HG03469 (cell line): ENCODE results near the gene TEKTIP1.

Experiments
- ATAC-seq: cut with Tn5 transposase; IDR thresholded peaks from one replicate; pipeline ENCODE4 v1.9.1; 2021; ENCODE audit warnings: mild to moderate bottlenecking, moderate library complexity, moderate number of reproducible peaks; ENCODE audit not compliant: unreplicated experiment

The TEKTIP1 gene

DNA sequence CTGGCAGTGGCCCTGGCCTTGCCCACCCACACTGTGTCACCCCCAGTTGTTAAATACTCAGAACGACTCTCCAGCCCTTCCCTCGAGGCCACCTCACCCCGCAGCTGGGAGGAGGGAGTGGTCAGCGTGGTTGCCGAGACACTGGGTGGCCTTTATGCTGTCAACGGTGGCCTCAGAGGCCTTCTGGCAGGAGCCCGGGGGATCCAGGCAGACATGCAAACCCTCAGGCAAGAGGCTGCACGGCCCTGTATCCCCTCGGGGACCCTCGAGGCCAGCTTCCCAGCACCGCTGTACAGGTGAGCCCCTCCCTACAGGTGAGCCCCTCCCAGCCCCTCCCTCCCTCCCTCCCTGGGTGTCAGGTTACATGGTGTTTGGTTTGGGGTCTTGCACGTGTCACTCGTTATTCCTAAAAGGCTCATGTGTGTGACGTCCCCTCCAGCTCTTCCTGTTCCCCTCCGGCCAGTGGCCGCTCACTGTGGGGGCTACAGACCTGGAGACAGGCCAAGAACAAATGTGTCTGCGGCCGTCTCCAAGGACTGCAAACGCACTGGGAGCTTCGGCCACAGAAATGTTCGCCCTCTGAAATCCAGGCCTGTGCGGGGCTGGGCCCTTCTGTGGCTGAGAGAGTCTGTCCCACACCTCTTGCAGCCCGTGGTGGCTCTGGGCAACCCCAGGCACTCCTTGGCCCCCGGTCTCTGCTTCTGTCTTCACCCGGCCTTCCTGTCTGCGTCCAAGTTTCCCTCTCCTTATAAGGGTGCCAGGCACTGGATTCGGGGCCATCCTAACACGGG is at the start of gene TEKTIP1:
Gene TEKTIP1 (plus strand): TSS at position 210 of the 791 bp plus-strand sequence. CDS start 4 bp downstream, at position 214.
- no peak for ATAC-seq

DNA sequence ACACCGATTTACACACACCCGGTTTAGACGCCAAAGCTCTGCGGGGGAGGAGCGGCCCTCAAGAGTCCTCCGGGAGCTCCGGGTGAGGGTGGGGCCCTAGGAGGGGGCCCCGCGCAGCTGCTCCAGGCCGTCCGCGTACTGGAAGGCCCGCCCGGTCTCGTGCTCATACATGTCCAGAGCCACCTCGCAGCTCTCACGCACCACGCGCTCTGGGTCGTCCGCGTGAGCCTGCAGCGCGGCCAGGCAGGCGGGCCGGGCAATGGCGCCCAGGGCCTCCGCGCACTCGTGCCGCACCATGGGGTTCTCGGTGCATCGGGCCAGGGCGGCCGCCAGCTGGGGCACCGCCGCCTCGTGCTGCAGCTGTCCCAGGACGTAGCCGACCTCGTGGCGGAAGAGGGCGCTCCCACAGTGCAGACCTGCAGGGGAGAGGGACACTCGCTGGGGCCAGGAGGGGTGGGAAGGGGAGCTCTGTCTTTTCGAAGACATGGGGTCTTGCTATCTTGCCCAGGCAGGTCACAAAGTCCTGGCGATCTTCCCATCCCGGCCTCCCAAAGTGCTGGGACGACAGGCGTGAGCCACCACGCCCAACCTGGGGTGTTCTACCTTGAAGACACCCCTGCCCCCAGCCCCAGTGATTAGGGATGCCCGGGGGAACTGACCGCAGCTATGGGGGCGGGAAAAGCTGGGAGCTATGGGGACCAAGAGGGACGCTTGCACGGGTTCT is 47.4 kb upstream of the TEKTIP1 start:
- ATAC-seq, result no peak

DNA sequence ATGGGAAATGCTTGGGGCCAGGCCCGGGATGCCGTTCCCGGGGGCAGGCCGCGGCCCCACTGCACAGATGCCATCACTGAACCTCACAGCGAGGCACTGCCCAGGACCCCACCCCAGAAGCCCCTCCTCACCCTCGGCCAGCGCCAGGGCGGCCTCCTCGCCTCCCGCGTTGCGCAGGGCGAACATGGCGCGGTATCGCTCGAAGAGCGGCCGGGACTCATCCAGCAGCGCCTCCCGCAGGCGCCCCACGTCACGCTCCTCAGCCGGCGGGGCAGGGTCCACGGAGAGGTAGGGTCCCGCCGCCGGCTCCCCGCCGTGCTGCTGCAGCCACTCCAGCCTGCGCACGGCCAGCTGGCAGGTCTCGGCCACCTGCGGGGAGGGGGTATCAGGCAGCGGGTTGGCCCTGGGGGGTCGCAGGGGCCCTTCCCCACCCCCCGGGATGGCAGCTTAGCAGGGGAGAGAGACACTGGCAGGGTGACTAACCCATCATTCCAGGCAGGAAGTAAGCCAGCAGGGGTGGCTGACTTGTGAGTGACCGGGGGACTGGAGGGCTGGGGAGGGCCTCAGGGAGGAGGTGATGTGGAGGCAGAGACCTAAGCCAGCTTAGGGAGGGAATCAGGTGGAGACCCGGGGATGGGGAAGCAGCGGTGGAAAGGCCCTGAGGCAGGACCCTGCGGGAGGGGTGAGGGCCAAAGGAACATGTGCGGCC is 46.7 kb upstream of the TEKTIP1 start:
- no peak for ATAC-seq

DNA sequence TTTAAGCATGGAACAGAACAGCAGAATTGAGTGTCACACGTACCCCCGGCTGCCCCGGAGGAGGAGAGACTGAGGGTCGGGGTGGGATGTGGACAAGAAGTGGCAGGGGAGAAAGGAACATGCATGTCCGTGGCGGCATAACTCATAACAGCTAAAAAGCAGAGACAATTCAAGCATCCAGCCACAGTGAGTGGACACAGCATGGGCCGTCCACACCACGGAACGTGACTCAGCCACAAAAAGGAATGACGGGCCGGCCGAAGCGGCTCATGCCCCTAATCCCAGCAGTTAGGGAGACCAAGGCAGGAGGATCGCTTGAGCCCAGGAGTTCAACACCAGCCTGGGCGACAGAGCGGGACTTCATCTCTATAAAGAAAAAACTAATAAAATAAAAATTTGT is 46.1 kb upstream of the TEKTIP1 start:
- no peak for ATAC-seq

DNA sequence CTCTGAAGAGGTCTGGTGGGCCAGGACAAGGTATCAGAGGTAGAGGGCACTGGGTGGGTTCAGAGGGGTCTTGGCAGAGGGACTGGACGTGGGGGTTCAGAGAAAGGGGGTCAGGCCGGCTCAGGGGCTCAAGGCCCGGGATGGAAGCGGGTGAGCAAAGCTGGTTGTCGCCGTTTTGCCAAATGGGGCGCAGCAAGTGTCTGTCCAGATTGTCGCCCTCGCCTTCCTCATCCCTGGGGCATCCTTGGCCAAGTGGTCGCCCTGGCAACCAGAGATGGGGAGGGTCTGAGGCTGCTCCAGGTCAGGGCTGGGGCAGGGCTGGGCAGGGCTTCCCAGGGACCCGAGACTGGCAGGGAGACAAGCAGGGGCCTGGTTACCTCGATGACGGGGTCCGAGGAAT is 45.3 kb upstream of the TEKTIP1 start:
- ATAC-seq, result no peak

DNA sequence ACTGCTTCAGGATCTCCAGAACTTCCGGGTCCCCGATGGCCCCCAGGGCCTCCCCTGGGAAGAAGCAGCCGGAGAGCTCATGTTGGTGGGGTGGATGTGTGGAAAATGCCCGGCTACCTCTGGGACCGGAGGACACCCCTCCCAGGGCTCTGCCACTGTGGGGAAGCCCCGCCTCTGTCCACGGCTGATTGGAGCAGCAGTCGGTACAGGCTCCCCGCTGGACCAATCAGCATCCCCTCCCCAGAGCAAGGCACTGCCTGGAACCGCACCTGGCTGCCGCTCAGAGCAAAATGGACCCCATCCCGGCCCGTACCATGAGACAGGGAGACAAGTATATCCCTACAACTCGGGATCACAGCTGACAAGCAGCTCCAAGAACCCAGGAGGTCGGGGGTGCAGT is 44.9 kb upstream of the TEKTIP1 start:
- no peak for ATAC-seq

DNA sequence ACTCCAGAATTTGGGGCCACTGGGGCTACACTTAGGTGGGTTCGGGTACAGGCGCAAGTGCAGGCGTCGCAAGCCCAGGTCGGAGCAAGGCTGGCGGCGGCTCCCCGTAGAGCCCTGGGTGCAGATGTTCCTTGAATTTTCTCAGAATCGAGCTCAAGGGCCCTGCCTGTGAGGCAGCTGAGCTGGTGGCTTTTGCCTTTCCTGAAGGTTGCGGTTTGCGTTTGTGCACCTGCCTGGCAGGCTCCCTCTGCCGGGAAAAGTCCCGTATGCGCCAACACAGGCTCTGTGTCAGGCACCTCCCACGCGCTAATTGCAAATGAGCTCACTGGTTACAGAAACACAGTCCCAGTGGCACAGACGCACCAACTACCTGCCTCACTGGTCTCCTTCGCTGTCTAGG is 44.4 kb upstream of the TEKTIP1 start:
- no peak for ATAC-seq

DNA sequence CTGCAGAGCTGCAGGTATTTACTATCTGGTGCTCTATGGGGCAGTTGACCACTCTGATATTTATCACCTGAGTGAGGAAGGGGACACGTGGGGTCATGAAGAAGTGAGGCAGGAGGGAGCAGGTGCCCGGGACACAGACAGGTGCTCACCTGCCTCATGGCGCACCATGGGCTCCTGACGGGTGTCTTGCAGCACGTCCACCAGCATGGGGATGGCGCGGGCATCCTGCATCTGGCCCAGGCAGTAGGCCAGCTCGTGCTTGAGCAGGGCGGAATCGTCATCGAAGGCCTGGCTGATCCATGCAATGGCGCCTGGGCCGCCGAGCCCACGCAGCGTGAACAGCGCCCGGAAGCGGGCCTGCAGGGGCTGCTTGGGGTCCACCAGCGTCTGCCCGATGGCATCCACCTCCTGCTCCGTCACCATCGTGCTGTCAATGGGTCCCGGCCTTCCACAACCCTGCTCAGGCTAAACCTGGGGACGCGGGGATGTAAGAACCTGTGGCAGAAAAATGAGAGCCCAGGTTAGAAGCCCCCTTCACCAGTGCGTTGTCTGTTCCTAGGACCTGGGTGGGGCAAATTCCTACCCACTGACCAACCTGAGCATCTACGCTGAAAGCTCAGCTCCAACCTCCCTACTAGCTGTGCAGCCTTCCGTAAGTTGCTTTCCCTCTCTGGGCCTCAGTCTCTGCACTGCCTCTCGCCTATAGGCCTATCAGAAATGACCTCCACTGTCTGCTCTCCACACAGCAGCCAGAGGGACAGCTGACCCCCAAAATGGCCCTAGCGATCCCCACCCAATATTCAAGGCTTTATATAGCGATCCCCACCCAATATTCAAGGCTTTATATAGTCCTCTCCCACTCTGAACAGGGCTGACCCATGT is 42.3 kb upstream of the TEKTIP1 start:
- ATAC-seq, result no peak

DNA sequence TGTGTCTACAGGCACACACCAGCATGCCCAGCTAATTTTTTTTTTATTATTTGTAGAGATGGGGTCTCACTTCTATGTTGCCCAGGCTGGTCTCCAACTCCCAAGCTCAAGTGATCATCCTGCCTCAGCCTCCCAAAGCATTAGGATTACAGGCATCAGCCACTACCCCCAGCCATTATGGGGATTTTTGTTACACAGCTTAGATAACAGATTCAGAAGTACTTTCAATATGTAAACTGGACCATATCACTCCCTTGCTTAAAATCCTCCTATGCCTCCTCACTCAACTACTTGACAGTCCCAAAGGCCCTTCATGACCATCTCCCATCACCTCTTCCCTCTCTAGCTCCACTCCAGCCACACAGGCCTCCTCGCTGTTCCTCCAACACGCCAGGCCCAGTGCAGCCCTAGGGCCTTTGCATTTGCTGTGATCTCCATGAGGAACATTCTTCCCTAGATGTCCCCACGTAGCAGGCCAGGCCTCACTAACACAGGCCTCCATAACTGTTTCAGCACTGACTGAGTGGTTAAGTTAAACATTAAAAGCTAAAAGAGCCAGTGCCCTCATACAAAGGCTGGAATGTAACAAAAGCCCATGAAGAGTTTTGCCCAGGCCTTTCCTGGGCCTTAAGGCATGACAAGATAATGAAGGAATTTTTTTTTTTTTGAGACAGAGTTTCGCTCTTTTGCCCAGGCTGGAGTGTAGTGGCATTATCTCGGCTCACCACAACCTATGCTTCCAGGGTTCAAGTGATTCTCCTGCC is 41.0 kb upstream of the TEKTIP1 start:
- no peak for ATAC-seq

DNA sequence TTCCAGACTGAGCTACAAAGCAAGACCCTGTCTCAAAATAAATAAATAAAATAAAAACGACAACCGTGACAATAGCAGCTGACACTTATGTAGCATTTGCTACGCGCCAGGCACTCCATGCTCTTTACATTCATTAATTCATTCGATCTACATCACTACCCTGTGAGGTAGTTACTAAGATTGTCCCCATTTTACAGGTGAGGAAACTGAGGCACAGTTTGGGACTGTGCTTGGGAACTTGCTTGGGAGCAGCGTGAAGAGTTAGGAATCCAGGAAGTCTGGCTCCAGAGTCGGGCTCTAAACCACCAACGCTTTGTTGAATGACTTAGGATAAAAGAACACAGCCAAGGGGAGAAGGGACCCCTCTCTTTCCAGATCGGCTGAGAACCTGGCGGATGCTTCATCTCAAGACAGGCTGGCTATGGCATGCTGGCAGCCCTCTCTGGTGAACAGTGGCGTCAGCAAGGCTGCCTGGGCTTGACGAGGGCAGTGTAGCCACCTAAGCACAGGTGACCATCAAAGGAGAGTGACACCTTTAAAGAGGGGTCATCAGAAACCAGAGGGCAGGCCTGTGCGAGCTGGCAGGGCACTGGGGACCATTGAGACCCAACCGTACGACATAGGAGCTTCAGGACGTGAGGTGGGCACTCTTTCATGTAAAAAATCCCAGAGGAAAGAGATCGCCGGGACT is 39.1 kb upstream of the TEKTIP1 start:
- no peak for ATAC-seq

DNA sequence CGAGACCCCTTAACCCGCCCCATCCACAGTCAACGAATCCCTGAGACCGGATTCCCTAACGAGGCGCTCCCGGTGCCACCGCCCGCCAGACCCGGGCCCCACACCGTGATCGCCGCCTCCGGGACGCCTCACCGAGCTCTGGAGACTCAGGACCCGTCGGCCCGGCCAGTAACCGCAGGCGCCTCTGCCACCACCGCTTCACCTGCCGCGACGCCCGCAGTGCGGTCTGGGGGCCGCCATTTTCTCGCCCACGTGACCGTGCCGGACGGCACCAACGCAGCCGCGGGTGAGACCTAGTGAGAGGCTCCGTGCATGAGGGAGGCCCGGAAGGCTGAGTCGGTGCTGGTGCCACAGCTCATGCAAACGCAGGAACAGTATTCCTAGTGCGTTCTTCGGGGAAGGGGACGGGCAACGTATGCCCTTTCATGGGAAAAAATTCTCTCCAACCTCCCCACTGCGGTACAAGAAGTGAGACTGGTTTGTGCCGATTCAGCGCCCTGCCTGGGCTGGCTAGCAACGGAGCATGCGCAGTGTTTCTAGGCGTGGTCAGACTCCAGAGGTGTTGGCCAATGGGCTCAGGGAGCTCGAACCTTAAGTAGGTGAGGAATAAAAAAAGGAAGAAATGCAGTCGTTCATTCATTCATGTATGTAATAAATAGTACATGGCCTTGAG is 38.4 kb upstream of the TEKTIP1 start, which contains the start of gene DOHH:
Gene DOHH (minus strand): TSS at position 246 of the 673 bp plus-strand sequence. CDS start 3,860 bp downstream, outside the sequence.
- ATAC-seq, result no peak

DNA sequence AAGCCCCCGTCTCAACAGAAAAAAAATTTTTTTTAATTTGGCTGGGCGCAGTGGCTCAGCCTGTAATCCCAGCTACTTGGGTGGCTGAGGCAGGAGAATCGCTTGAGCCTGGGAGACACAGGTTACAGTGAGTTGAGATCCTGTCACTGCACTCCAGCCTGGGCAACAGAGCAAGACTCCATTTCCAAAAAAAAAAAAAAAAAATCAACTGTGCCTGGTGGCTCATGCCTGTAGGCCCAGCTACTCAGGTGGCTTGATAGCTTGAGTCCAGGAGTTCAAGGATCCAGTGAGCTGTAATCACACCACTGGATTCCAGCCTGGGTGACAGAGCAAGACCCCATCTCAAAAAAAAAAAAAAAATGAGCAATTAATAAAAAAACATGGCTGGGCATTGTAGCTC is 37.2 kb upstream of the TEKTIP1 start:
- no peak for ATAC-seq

DNA sequence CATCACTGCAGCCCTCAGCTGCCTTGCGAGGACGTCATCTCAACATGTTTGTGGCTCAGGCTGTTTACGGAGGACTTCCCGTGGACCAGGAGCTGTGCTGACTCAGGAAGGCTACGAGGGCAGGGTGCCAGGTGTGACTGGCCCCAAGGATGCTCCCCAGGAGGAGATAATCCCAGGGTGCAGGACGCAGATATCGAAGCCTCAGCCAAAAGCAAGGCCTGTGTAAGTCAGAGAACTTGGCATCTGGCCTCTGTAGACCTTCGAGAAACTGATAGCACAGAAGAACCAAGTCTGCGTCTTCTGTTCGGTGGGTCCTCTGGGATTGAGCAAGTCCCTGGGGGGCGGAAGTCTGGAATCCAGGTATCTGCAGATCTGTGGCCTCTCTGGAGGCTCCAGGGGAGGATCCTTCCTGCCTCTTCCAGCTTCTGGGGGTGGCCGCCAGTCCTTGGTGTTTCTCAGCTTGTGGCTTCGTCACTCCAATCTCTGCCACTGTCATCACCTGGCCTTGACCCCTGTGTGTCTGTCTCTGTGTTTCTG is 35.9 kb upstream of the TEKTIP1 start:
- ATAC-seq, result no peak

DNA sequence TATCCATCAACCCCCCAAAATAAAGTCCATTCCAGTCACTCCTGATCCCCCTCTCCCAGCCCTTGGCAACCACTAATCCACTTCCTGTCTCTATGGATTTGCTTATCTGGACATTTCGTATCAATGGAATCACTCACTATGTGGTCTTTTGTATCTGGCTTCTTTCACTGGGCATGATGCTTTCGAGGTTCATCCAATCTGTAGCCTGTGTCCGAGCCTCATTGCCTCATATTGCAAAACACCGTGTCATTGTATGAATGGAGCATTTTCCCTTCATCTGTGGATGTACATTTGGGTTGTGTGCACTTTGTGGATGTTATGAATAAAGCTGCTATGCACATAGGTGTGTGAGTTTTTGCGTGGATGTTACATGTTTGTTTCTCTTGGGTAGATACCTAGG is 34.2 kb upstream of the TEKTIP1 start:
- no peak for ATAC-seq

DNA sequence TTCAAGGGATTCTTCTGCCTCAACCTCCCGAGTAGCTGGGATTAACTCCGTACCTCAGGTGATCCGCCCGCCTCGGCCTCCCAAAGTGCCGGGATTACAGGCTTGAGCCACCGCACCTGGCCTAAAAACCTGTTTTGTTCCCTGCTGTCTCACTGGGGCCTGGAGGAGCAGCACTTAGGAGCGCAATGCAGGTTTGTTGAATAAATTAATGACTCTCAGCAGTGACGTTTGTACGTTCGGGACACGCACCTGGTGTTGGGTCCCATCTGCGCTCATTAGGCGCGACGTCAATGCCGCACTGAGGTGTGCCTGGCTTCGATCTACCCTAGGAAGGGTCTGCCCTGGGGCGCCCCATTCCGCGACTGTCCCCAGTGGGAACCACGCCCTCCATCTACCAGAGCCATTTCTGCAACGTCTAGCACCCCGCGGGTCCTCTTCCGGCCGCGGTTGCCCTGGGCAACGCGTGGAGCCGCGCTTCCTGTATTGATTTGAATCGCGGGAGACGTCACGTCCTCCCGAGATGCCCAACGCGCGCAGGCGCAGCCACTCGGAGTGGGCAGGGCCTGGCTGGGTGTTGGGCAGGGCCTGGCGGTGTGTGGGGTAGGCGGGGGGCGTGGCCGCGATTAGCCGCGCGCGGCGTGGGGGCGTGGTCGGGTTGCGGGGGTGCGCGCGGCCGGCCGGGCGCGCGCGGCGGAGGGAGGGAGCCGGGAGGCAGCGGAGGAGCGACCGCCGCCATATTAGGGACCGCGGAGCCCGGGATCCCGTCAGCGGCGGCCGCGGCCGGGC is 33.2 kb upstream of the TEKTIP1 start, which contains the start of gene FZR1:
Gene FZR1 (plus strand): TSS at position 714 of the 786 bp plus-strand sequence. CDS start 16,679 bp downstream, outside the sequence.
- peak; percentile 80 for ATAC-seq

DNA sequence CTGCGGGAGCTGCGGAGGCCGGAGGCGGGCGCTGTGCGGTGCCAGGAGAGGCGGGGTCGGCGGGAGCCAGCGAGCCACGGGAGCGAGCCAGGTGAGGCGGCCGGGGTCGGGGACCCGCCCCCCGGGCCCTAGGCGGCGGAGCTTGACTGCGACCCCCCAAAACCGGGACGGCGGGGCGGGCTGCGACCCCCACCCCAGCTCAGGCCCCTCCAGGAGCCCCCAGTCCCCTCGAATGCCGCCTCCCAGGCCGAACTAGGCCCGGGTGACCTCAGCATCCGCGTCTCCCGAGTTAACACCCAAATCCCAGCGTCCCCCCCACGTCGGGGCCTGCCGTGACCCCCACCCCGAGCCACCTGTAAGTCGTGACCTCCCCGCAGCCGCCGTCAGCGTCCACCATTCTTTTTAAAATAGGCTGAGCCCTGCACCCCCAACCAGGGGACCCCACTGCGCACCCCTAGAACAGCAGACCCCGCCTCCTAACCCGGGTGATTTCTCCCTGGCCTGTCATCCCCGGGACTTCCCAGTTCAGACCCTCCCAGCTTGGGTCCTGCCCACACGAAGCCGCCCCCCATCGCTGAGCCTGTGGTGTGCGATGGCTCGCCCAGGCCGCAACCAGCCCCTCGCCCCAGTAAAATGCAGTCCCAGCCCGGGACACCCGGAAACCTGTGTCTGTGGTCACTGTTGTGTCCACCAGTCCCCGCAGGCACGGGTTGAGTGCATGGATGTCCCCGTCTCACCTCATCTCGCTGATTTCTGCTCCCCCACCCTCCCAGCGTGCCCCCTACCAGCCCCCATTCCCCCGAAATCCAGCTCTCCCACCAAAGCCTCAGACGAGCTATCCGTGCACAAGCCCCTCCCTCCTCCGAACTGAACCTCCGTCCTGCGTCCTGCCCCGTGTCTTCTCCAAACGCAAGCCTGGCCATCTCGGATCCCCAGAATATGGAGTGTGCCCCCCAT is 32.3 kb upstream of the TEKTIP1 start:
- ATAC-seq, result peak; percentile 14
